Ishikawa (cell line): ENCODE measurements around the gene MAP3K5.

Experiments
- CEBPB ChIP-seq: IDR thresholded peaks from 2 replicates; pipeline ENCODE4 v1.6.1; 2012
- CREB1 ChIP-seq: IDR thresholded peaks from 2 replicates; pipeline ENCODE4 v1.6.1; 2012; ENCODE audit warnings: low read depth
- EGR1 ChIP-seq: IDR thresholded peaks from 2 replicates; pipeline ENCODE4 v1.6.1; 2012
- EP300 ChIP-seq: IDR thresholded peaks from 2 replicates; pipeline ENCODE4 v1.6.1; 2012; ENCODE audit warnings: borderline replicate concordance
- FOXM1 ChIP-seq: IDR thresholded peaks from 2 replicates; pipeline ENCODE4 v1.6.1; 2012; ENCODE audit warnings: low read depth, borderline replicate concordance
- MAX ChIP-seq: IDR thresholded peaks from 2 replicates; pipeline ENCODE4 v1.6.1; 2012
- NFIC ChIP-seq: IDR thresholded peaks from 2 replicates; pipeline ENCODE4 v1.6.1; 2012
- RAD21 ChIP-seq: IDR thresholded peaks from 2 replicates; pipeline ENCODE4 v1.6.1; 2012; ENCODE audit warnings: low read depth
- REST ChIP-seq: IDR thresholded peaks from 2 replicates; pipeline ENCODE4 v1.6.1; 2012; ENCODE audit warnings: low read depth, mild to moderate bottlenecking
- TAF1 ChIP-seq: IDR thresholded peaks from 2 replicates; pipeline ENCODE4 v1.6.1; 2012; ENCODE audit warnings: low read depth, mild to moderate bottlenecking
- TCF12 ChIP-seq: IDR thresholded peaks from 2 replicates; pipeline ENCODE4 v1.6.1; 2012; ENCODE audit warnings: low read depth
- TEAD4 ChIP-seq: IDR thresholded peaks from 2 replicates; pipeline ENCODE4 v1.6.1; 2012

- TF ChIP-seq CEBPB (no peak), RAD21 (no peak), MAX (no peak), REST (no peak), EGR1 (no peak), NFIC (no peak), EP300 (no peak), TCF12 (no peak), TAF1 (no peak), FOXM1 (no peak), CREB1 (no peak), TEAD4 (no peak)
These were observed 147.7 kb downstream of the MAP3K5 start for GRCh38 chr6:136644597-136644952.
